Measurements from ENCODE around the gene PDE6A.

GRCh38 chr5:149886692-149887470, 57.7 kb downstream of the PDE6A start:
- no peak for TF ChIP-seq CTCF (IDR thresholded peaks at IDR 0.05)
- no peak for TF ChIP-seq POLR2A (IDR thresholded peaks at IDR 0.05)

Data from adrenal gland (tissue), 5 donors.